ENCODE results near the gene STAP1.
"Not testable (repeated sequence)": the region's sequence is repeated elsewhere in the genome, so short reads cannot be mapped to it uniquely, and the experiment has no call there.

Gene STAP1

DNA sequence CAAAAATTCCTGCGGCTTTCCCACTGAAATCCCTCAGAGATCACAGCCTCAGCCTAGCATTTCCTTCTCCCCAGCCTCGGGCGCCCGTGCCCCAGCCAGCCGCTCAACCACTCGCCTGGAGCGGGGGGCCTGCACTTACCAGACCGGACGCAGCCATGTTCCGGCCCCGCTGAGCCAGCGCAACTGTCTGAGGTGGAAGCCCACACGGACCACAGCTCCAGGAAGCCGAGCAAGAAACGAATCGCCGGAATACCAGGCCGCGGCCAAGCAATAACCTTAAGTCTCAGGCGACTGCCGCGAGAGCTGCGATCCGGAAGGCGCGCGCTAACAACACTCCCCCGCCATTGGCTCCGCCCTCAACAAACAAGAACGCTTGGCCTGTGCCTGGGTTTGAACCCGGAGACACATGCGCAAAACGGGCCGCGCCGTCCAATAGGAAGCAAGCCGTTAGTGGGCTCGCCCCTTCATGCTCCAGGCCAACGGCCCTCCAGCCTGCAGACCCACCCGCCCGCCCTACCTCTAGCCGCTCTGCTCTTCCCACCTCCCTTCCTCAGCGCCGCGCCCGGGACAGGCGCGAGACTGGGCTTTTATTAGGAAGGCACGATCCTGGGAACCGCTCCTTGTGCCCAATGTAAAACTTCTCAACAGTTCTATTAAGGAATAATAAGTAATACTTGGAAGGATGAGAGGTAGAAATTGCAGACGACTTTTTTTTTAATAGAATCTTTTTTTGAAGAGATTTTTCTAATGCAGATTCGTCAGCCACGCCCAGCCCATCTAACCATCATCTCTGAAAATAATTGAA lies 13.1 kb upstream of the STAP1 start, which contains the start of gene CENPC:
Gene CENPC (minus strand): TSS at position 305 of the 805 bp plus-strand sequence. CDS start 148 bp downstream, at position 157.
- TF ChIP-seq, protein P1, sequence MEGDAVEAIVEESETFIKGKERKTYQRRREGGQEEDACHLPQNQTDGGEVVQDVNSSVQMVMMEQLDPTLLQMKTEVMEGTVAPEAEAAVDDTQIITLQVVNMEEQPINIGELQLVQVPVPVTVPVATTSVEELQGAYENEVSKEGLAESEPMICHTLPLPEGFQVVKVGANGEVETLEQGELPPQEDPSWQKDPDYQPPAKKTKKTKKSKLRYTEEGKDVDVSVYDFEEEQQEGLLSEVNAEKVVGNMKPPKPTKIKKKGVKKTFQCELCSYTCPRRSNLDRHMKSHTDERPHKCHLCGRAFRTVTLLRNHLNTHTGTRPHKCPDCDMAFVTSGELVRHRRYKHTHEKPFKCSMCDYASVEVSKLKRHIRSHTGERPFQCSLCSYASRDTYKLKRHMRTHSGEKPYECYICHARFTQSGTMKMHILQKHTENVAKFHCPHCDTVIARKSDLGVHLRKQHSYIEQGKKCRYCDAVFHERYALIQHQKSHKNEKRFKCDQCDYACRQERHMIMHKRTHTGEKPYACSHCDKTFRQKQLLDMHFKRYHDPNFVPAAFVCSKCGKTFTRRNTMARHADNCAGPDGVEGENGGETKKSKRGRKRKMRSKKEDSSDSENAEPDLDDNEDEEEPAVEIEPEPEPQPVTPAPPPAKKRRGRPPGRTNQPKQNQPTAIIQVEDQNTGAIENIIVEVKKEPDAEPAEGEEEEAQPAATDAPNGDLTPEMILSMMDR (IDR thresholded peaks at IDR 0.05; ENCODE audit: insufficient read depth, low read length, missing control alignments), result no peak
- POLR2A ChIA-PET, result interaction anchor here (0.8 kb wide), 1 partner anchor 39 kb away, joined by 3 read pairs; no protein-coding TSS in a partner anchor
- CTCF ChIA-PET, result no interaction called here
- H3K4me3 ChIP-seq (ENCODE audit: low read depth, low read length), result peak within 1 kb of the TSS; percentile 79
- peak; percentile 84 for DNase-seq (ENCODE audit: low read depth, low spot score)

DNA sequence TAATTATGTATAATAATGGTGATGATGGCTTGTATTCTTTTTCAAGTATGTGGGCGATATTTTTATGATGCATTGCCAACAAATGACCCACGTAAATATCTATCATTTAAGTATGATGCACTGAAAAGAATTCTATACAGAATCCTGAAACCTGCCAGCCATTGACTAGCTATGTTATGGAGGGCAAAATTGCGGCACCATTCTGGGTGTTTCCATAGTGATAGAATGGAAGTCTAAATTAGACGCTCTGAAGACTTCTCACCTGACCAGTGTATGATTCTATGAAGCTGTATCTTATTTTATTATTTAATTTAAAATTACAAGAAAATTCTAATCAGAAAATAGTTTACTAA lies 12.5 kb upstream of the STAP1 start:
- TF ChIP-seq, protein P1 (IDR thresholded peaks at IDR 0.05; ENCODE audit: insufficient read depth, low read length, missing control alignments), result no peak
- ChIA-PET CTCF (interaction anchor here (1.0 kb wide), 1 partner anchor 366 kb away, joined by 4 read pairs; no protein-coding TSS in a partner anchor), POLR2A (no interaction called here)
- H3K4me3 ChIP-seq (ENCODE audit: low read depth, low read length), result peak overlapping the region; percentile 79
- no peak for DNase-seq (ENCODE audit: low read depth, low spot score)

DNA sequence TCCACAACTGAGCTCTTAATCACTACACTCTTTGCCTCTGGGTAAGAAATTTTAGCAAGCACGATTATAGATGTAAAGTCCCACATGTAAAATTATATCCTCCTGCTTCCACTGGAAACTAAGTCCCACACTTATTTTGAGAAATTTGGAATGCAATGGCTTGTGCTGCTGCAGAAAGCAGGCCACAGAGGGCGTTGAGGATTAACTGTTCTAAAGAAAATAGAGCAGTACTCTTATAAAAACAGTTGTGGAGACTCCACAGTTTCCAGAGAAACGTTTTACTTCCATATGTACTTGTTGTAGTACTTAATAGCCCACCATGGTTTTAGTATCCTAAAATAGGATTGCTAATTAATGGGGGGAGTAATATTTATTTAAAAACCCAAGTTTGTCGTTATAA lies 11.6 kb upstream of the STAP1 start:
- H3K4me3 ChIP-seq (ENCODE audit: low read depth, low read length), result no peak overlapping the region
- no peak for DNase-seq (ENCODE audit: low read depth, low spot score)
- TF ChIP-seq, protein P1 (IDR thresholded peaks at IDR 0.05; ENCODE audit: insufficient read depth, low read length, missing control alignments), result no peak
- CTCF ChIA-PET, result interaction anchor here (1.0 kb wide), 1 partner anchor 365 kb away, joined by 4 read pairs; no protein-coding TSS in a partner anchor
- POLR2A ChIA-PET, result no interaction called here

DNA sequence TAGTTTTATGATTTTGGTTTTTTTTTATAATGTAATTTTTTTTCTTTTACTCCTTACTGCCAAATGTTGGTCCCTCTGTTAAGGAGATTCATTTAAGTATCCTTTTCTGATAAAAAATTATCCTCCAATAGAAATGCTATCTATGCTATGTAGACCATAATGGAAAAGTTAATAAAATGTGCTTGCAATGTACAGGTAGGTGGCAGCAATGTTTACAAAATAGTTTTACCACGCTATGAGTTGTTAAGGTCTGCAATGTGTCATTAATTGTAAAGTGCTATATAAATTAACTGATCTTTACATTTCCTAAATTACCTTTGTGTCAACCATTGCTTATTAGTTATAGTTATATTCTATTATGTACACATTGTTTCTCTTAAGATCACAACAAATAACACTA lies 9.4 kb upstream of the STAP1 start:
- CTCF ChIA-PET, result no interaction called here

DNA sequence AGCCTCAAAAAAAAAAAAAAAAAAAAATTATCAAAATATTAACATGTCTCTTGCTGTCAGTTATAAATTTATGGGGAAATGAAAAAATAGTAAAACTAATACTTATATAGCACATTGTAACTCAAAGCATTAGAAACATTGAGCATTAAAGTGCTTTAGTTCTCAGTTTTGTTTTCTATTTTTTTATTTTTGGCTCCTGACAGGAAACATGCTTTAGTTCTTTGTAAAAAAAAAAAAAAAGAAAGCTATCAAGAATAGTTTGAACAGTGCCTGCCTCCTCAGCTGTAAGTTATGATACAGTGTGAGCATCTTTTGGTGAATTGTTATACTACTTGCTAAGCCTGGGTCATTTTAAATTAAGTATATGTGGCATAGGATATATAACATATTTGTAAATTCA lies 8.1 kb upstream of the STAP1 start:
- no peak overlapping the region for H3K4me3 ChIP-seq (ENCODE audit: low read depth, low read length)
- no peak for DNase-seq (ENCODE audit: low read depth, low spot score)
- POLR2A ChIA-PET, result no interaction called here
- CTCF ChIA-PET, result interaction anchor here (0.7 kb wide), 1 partner anchor 34 kb away, joined by 3 read pairs; no protein-coding TSS in a partner anchor
- TF ChIP-seq, protein P1 (IDR thresholded peaks at IDR 0.05; ENCODE audit: insufficient read depth, low read length, missing control alignments), result no peak

More for the DNA sequence above, 9.4 kb upstream of the STAP1 start:
- H3K4me3 ChIP-seq (ENCODE audit: low read depth, low read length), result no peak overlapping the region
- POLR2A ChIA-PET, result no interaction called here
- TF ChIP-seq, protein P1 (IDR thresholded peaks at IDR 0.05; ENCODE audit: insufficient read depth, low read length, missing control alignments), result no peak
- DNase-seq (ENCODE audit: low read depth, low spot score), result no peak

DNA sequence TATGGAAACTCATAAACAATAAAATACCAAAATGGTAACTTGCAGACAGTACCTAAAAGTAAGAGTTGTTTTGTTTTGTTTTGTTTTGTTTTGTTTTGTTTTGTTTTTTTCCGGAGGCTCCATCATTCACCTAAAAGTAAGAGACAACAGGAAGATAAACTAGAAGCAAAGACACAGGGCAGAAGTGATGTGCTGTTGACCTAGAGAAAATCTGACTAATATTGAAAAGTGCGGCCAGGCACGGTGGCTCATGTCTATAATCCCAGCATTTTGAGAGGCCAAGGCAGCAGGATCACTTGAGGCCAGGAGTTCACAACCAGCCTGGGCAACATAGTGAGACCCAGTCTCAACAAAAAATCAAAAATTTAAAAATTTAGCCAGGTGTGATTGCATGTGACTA lies 7.7 kb upstream of the STAP1 start:
- CTCF ChIA-PET, result no interaction called here
- TF ChIP-seq, protein P1 (IDR thresholded peaks at IDR 0.05; ENCODE audit: insufficient read depth, low read length, missing control alignments), result no peak
- POLR2A ChIA-PET, result no interaction called here
- DNase-seq (ENCODE audit: low read depth, low spot score), result no peak
- H3K4me3 ChIP-seq (ENCODE audit: low read depth, low read length), result no peak overlapping the region

DNA sequence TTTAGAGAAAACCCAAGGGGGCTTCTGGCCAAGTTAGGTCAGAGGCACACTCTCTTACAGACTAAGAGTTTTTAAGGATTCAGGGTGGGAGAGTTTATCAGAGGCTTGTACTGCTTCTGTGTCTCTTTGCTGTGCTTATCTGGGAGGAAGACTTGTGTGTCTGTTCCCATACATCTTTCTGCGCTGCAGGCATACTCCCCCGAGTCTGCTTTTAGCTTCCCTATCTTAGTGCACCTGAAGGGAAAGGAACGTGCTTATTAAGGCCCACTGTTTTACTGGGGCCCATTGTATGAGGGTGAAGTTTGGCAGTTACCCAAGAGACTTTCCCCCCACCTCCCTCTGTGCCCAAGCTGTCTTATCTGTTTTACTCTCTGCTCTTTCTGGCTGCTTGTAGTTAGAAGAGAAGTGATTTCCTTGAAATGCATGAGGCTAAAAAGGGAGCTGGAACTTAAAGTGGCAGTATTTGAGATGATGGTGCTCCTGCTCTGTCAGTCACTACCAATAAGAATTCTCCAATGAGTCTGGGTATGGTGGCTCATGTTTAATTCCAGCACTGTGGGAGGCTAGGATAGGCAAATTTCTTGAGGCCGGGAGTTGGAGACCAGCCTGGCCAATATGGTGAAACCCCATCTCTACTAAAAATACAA lies 6.3 kb upstream of the STAP1 start:
- DNase-seq (ENCODE audit: low read depth, low spot score); CTCF ChIA-PET; H3K4me3 ChIP-seq (ENCODE audit: low read depth, low read length); POLR2A ChIA-PET: not testable (repeated sequence)
